ENCODE results near the gene CDCP1.

Gene CDCP1

DNA sequence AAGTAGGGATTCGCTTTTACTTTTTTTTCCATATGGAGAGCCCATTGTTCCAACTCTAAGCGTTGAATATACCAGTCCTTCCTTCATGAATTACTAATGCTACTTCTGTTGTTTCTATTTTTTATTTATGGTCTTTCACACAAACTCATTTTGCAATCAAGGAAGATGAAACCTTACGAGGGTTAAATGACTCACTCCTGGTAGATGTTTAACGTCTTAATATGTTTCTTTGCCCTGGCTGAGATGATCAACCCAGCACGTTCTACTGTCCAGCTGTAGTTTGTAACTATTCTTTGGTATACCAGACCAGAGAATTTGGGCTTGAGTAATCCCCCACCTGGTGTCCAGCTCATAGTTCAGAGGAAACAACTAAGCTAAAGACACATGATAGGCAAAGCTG is 23.1 kb downstream of the CDCP1 start:
- Histone ChIP-seq H3K4me3 (ENCODE audit: severe bottlenecking) (no peak overlapping the region), H3K4me1 (ENCODE audit: insufficient read depth, poor library complexity, severe bottlenecking) (peaks cover 85% of the 10 kb centered on the region), H3K27me3 (ENCODE audit: insufficient read depth, poor library complexity, severe bottlenecking) (no peaks in the 10 kb centered on the region), H3K27ac (ENCODE audit: poor library complexity, severe bottlenecking) (peak overlapping the region; percentile 100), H3K9me3 (ENCODE audit: severe bottlenecking) (no peaks in the 10 kb centered on the region), H3K36me3 (ENCODE audit: low read depth) (peaks cover 54% of the 10 kb centered on the region)
- no peak for DNase-seq (ENCODE audit: low spot score)
- TF ChIP-seq, protein P1, sequence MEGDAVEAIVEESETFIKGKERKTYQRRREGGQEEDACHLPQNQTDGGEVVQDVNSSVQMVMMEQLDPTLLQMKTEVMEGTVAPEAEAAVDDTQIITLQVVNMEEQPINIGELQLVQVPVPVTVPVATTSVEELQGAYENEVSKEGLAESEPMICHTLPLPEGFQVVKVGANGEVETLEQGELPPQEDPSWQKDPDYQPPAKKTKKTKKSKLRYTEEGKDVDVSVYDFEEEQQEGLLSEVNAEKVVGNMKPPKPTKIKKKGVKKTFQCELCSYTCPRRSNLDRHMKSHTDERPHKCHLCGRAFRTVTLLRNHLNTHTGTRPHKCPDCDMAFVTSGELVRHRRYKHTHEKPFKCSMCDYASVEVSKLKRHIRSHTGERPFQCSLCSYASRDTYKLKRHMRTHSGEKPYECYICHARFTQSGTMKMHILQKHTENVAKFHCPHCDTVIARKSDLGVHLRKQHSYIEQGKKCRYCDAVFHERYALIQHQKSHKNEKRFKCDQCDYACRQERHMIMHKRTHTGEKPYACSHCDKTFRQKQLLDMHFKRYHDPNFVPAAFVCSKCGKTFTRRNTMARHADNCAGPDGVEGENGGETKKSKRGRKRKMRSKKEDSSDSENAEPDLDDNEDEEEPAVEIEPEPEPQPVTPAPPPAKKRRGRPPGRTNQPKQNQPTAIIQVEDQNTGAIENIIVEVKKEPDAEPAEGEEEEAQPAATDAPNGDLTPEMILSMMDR (IDR thresholded peaks at IDR 0.05; ENCODE audit: poor library complexity, severe bottlenecking), result no peak
- ATAC-seq (ENCODE audit: low read depth), result peak; percentile 51

DNA sequence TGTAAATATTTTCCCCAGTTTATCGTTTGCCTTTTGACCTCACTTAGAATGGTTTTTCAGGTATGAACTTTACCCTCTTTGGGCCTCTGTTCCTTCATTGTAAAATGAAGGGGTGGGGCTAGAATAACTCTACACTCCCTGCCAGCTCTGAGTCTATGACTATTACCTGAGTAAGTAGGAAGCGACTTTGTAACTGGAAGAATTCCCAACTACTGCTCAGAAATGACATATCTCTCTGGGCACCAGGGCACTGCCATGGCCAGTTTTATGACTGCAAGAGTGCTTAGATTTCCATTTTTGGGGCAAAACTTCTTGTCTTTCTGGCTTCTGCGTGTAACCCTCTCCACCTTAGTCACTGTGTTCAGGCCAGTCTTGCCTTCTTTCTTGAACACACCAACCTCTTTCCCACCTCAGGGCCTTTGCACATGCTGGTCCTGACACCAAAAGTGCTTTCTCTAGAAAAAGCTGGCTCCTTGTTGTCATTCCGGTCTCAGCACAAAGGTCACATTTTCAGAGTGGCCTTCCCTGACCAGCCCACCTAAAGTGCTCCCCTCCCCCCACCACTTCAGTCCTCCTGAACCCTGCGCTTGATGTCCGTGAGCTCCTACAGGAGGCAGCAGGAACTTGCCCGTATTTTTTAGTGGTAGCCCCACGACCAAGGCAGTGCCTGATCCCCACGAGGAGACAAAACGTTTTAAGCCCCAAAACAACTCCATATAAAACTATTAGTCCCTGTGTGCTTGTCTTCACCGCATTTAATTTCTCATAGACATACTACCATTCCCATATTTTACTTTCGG is 25.6 kb downstream of the CDCP1 start:
- DNase-seq (ENCODE audit: low spot score), result no peak
- H3K27ac ChIP-seq (ENCODE audit: poor library complexity, severe bottlenecking), result peak overlapping the region; percentile 100
- TF ChIP-seq, protein P1 (IDR thresholded peaks at IDR 0.05; ENCODE audit: poor library complexity, severe bottlenecking), result no peak
- no peaks in the 10 kb centered on the region for H3K9me3 ChIP-seq (ENCODE audit: severe bottlenecking)
- H3K36me3 ChIP-seq (ENCODE audit: low read depth), result peaks cover 63% of the 10 kb centered on the region
- H3K4me3 ChIP-seq (ENCODE audit: severe bottlenecking), result no peak overlapping the region
- no peaks in the 10 kb centered on the region for H3K27me3 ChIP-seq (ENCODE audit: insufficient read depth, poor library complexity, severe bottlenecking)
- ATAC-seq (ENCODE audit: low read depth), result peak; percentile 44
- H3K4me1 ChIP-seq (ENCODE audit: insufficient read depth, poor library complexity, severe bottlenecking), result peaks cover 60% of the 10 kb centered on the region

DNA sequence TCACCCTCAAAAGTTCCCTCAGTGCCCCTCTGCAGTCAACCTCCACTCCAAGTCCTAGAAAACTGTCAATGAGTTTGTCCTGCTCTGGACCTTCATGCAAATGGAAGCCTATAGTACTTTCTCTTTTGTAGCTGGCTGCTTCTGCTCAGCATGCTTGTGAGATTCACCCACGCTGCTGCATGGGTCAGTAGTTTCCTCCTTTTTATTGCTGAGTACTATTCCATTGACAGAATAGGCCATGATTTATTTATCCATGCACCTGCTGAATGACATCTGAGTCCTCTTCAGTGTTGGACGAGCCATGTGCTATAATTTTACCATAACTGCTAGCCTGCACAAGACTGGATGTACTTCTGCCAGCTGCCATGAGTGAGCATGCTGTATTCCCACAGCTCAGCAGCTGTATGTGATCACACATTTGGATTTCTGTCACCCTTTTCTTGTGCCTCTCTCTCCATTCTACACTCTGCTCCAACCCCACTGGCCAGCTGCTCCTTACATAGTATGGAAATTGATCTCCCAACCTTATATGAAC is 26.3 kb downstream of the CDCP1 start:
- DNase-seq (ENCODE audit: low spot score), result no peak
- Histone ChIP-seq H3K27ac (ENCODE audit: poor library complexity, severe bottlenecking) (peak overlapping the region; percentile 100), H3K4me3 (ENCODE audit: severe bottlenecking) (no peak overlapping the region), H3K27me3 (ENCODE audit: insufficient read depth, poor library complexity, severe bottlenecking) (no peaks in the 10 kb centered on the region), H3K4me1 (ENCODE audit: insufficient read depth, poor library complexity, severe bottlenecking) (peaks cover 53% of the 10 kb centered on the region), H3K9me3 (ENCODE audit: severe bottlenecking) (no peaks in the 10 kb centered on the region), H3K36me3 (ENCODE audit: low read depth) (peaks cover 64% of the 10 kb centered on the region)
- no peak for ATAC-seq (ENCODE audit: low read depth)
- TF ChIP-seq, protein P1 (IDR thresholded peaks at IDR 0.05; ENCODE audit: poor library complexity, severe bottlenecking), result no peak

DNA sequence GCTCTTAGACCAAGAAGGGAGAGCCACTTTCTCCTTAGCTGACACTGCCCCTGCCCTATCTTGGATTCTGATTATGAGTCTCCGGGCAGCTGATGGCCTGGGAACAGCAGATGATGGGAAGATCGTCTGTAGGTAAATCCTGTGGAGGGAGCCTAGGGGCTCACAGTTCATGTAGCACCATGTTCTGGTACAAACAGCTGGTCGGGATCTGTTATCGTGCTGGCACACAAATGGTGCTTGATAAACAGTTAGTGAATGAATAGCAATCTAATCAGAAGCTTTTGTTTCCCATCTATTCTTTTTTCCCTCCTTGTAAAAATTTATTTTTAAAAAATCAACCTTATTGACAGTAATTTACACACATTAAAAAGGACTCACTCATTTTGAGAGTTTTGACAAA is 26.8 kb downstream of the CDCP1 start:
- Histone ChIP-seq H3K4me3 (ENCODE audit: severe bottlenecking) (no peak overlapping the region), H3K4me1 (ENCODE audit: insufficient read depth, poor library complexity, severe bottlenecking) (peaks cover 48% of the 10 kb centered on the region), H3K9me3 (ENCODE audit: severe bottlenecking) (no peaks in the 10 kb centered on the region), H3K36me3 (ENCODE audit: low read depth) (peaks cover 69% of the 10 kb centered on the region), H3K27ac (ENCODE audit: poor library complexity, severe bottlenecking) (peak overlapping the region; percentile 100), H3K27me3 (ENCODE audit: insufficient read depth, poor library complexity, severe bottlenecking) (no peaks in the 10 kb centered on the region)
- TF ChIP-seq, protein P1 (IDR thresholded peaks at IDR 0.05; ENCODE audit: poor library complexity, severe bottlenecking), result no peak
- no peak for ATAC-seq (ENCODE audit: low read depth)
- DNase-seq (ENCODE audit: low spot score), result no peak

DNA sequence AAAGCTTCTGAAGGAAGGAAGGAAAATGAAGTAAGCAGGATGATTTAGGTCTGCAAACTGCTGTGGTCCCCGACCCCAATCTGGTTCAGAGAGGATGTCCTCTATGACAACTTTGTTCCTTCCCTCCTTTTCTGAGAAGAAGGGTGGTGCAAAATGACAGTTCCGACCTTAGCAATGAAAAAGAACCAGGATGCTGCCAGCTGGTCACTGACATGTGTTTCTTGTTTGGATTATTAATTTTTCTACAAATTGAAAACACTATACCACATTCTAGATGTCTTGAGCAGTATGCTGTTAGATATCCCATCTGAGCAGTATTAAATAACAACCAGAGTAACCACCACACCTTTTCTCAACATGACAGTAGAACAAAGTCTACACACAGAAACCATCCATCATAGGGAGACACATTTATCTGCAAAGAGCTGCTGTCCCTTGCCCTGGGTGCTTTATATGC is 27.5 kb downstream of the CDCP1 start:
- ATAC-seq (ENCODE audit: low read depth) (no peak), DNase-seq (ENCODE audit: low spot score) (no peak)
- Histone ChIP-seq H3K27me3 (ENCODE audit: insufficient read depth, poor library complexity, severe bottlenecking) (no peaks in the 10 kb centered on the region), H3K4me3 (ENCODE audit: severe bottlenecking) (no peak overlapping the region), H3K4me1 (ENCODE audit: insufficient read depth, poor library complexity, severe bottlenecking) (peaks cover 42% of the 10 kb centered on the region), H3K9me3 (ENCODE audit: severe bottlenecking) (no peaks in the 10 kb centered on the region), H3K27ac (ENCODE audit: poor library complexity, severe bottlenecking) (peak overlapping the region; percentile 100), H3K36me3 (ENCODE audit: low read depth) (peaks cover 76% of the 10 kb centered on the region)
- TF ChIP-seq, protein P1 (IDR thresholded peaks at IDR 0.05; ENCODE audit: poor library complexity, severe bottlenecking), result no peak

Data from RWPE2 (cell line).